SU-DHL-6 (cell line): ENCODE results near the gene PRKD2.
A peak's percentile ranks its signal among the peaks of the same experiment; 100 is the strongest.

ENCODE experiments used
- H2AFZ ChIP-seq: fragments of 200-600 bp; sonication (generic); 2 replicates; pipeline ENCODE4 v1.6.1; 2014; ENCODE audit warnings: low read depth, mild to moderate bottlenecking, moderate library complexity, mixed read lengths, antibody characterized with exemption, low read length; ENCODE audit not compliant: severe bottlenecking
- H3F3A ChIP-seq: fragments of 200-600 bp; shearing (Covaris generic); 2 replicates; pipeline ENCODE4 v1.6.0; 2016; ENCODE audit warnings: antibody characterized with exemption, mild to moderate bottlenecking; ENCODE audit not compliant: insufficient read depth
- H3K27ac ChIP-seq: fragments of 200-600 bp; sonication (generic); 2 replicates; pipeline ENCODE4 v1.5.1; 2016; ENCODE audit warnings: low read depth, mild to moderate bottlenecking, low read length, moderate library complexity, mixed read lengths
- H3K27me3 ChIP-seq: fragments of 200-600 bp; sonication (generic), shearing (Covaris generic); 2 replicates; pipeline ENCODE4 v1.6.0; 2014; ENCODE audit warnings: mild to moderate bottlenecking, low read length
- H3K36me3 ChIP-seq: fragments of 200-600 bp; sonication (generic); 2 replicates; pipeline ENCODE4 v1.6.1; 2014; ENCODE audit warnings: mild to moderate bottlenecking, low read length, mixed read lengths
- H3K4me2 ChIP-seq: fragments of 300-600, 200-600 bp; shearing (Covaris generic), sonication (generic); 2 replicates; pipeline ENCODE4 v1.6.0; 2014; ENCODE audit warnings: low read length, low read depth, mild to moderate bottlenecking; ENCODE audit not compliant: poor library complexity, severe bottlenecking
- H3K4me3 ChIP-seq: fragments of 200-600 bp; sonication (generic); 2 replicates; pipeline ENCODE4 v1.5.1; 2014; ENCODE audit warnings: antibody characterized with exemption, low read length, mild to moderate bottlenecking, mixed read lengths; ENCODE audit not compliant: insufficient read depth, poor library complexity, severe bottlenecking
- H3K79me2 ChIP-seq: fragments of 200-600 bp; sonication (generic); 2 replicates; pipeline ENCODE4 v1.6.1; 2014; ENCODE audit warnings: mild to moderate bottlenecking, low read length, moderate library complexity; ENCODE audit not compliant: insufficient read depth
- H3K9ac ChIP-seq: fragments of 200-600 bp; sonication (generic); 2 replicates; pipeline ENCODE4 v1.7.0; 2014; ENCODE audit warnings: mild to moderate bottlenecking, low read length
- H3K9me2 ChIP-seq: fragments of 200-600 bp; sonication (generic); replicated peaks from 2 replicates; pipeline ENCODE4 v1.6.1; 2014; ENCODE audit warnings: low read length; ENCODE audit not compliant: insufficient read depth
- H3K9me3 ChIP-seq: fragments of 200-600 bp; sonication (generic); 2 replicates; pipeline ENCODE4 v1.6.1; 2014; ENCODE audit warnings: low read length, mixed read lengths; ENCODE audit not compliant: insufficient read depth
- H4K20me1 ChIP-seq: fragments of 200-600 bp; sonication (generic); 2 replicates; pipeline ENCODE4 v1.6.1; 2014; ENCODE audit warnings: low read depth, mild to moderate bottlenecking, antibody characterized with exemption, low read length, moderate library complexity, mixed read lengths
- CTCF ChIP-seq: fragments of 200-600 bp; sonication (generic); IDR thresholded peaks from one replicate; pipeline ENCODE4 v1.5.1; 2017; ENCODE audit warnings: antibody characterized with exemption, mild to moderate bottlenecking, low read length, moderate library complexity; ENCODE audit not compliant: insufficient read depth, poor library complexity, severe bottlenecking
- EZH2phosphoT487 ChIP-seq: fragments of 200-600 bp; sonication (generic), shearing (Covaris generic); conservative IDR thresholded peaks from 2 replicates; pipeline ENCODE4 v1.6.1; 2018; ENCODE audit warnings: mild to moderate bottlenecking, antibody characterized with exemption, low read length, moderate library complexity, mixed read lengths

PRKD2 gene

GRCh38 chr19:46744005-46744691, 27.2 kb upstream of the PRKD2 start:
- H2AFZ ChIP-seq = no peak overlapping the region
- H3F3A ChIP-seq = peaks cover 5% of the 10 kb centered on the region; the same call in 1 of the 2 replicates
- H3K79me2 ChIP-seq = peaks cover 73% of the 10 kb centered on the region
- no peaks in the 10 kb centered on the region for H3K9me2 ChIP-seq
- no peaks in the 10 kb centered on the region for H3K36me3 ChIP-seq
- peak overlapping the region; percentile 99 for H3K9ac ChIP-seq
- peak overlapping the region; percentile 90 for H3K4me3 ChIP-seq
- H3K9me3 ChIP-seq = no peaks in the 10 kb centered on the region
- H4K20me1 ChIP-seq = no peaks in the 10 kb centered on the region; the same call in 1 of the 2 replicates
- no peak for TF ChIP-seq CTCF
- no peak for TF ChIP-seq EZH2phosphoT487
- H3K4me2 ChIP-seq = peak overlapping the region; percentile 95
- no peaks in the 10 kb centered on the region for H3K27me3 ChIP-seq
- H3K27ac ChIP-seq = peak overlapping the region; percentile 7; the same call in 1 of the 2 replicates

- H3K79me2 ChIP-seq = peaks cover 85% of the 10 kb centered on the region
- H3K9me3 ChIP-seq = no peaks in the 10 kb centered on the region
- TF ChIP-seq CTCF (no peak), EZH2phosphoT487 (no peak)
- no peak overlapping the region for H3K4me2 ChIP-seq
- peaks cover 5% of the 10 kb centered on the region; the same call in 1 of the 2 replicates for H3F3A ChIP-seq
- no peak overlapping the region for H3K27ac ChIP-seq
- no peaks in the 10 kb centered on the region for H3K27me3 ChIP-seq
- no peak overlapping the region for H2AFZ ChIP-seq
- H3K4me3 ChIP-seq = no peak overlapping the region
- H3K36me3 ChIP-seq = 0 out of 2 replicates have a peak, but pooled peaks cover 3% of the 10 kb centered on the region
- no peaks in the 10 kb centered on the region; the same call in 1 of the 2 replicates for H4K20me1 ChIP-seq
- H3K9ac ChIP-seq = no peak overlapping the region
- no peaks in the 10 kb centered on the region for H3K9me2 ChIP-seq
These were observed 26.1 kb upstream of the PRKD2 start for GRCh38 chr19:46742926-46743480.

GRCh38 chr19:46741447-46741846, 24.5 kb upstream of the PRKD2 start:
- H3K9me3 ChIP-seq = no peaks in the 10 kb centered on the region
- no peaks in the 10 kb centered on the region; the same call in 1 of the 2 replicates for H4K20me1 ChIP-seq
- TF ChIP-seq CTCF = no peak
- TF ChIP-seq EZH2phosphoT487 = no peak
- no peak overlapping the region for H2AFZ ChIP-seq
- H3F3A ChIP-seq = no peaks in the 10 kb centered on the region
- no peak overlapping the region for H3K4me2 ChIP-seq
- no peaks in the 10 kb centered on the region for H3K27me3 ChIP-seq
- H3K9me2 ChIP-seq = no peaks in the 10 kb centered on the region
- H3K36me3 ChIP-seq = 0 out of 2 replicates have a peak, but pooled peaks cover 4% of the 10 kb centered on the region
- no peak overlapping the region for H3K4me3 ChIP-seq
- peaks cover 94% of the 10 kb centered on the region for H3K79me2 ChIP-seq
- no peak overlapping the region for H3K9ac ChIP-seq
- no peak overlapping the region for H3K27ac ChIP-seq
